GM12878 (cell line): Measurements from ENCODE around the gene EFNA1. TPM values are rescaled to one million over a fixed set of nuclear protein-coding genes. Genes with fewer than 3 reads are reported as not detected.

Experiments used
- ATAC-seq: fragments of 200-7000 bp; cut with Tn5 transposase; 3 replicates; pipeline ENCODE4 v1.9.1; 2020; ENCODE audit warnings: mild to moderate bottlenecking, moderate library complexity
- BruUV-seq: library from RNA; stranded (reverse); fragments of 400-500 nt; replicated peaks from 2 replicates; lab custom pipeline; 2021; lab: Mats Ljungman, UMichigan
- CTCF ChIA-PET: fragments of 300-600 bp; sonication (Branson Sonifier 250); formaldehyde crosslinking; extraction: SDS; loops from one replicate; lab custom pipeline; 2021; ENCODE audit warnings: inconsistent platforms; lab: Yijun Ruan, JAX
- POLR2A ChIA-PET: fragments of 350-600 bp; formaldehyde crosslinking; extraction: SDS; loops from one replicate; lab custom pipeline; 2021; ENCODE audit warnings: inconsistent platforms; lab: Charles Lee
- RAD21 ChIA-PET: fragments of 300-600 bp; sonication (Branson Sonifier 250); formaldehyde crosslinking; loops from one replicate; lab custom pipeline; 2023; ENCODE audit warnings: antibody characterized with exemption; ENCODE audit not compliant: unreplicated experiment; lab: Charles Lee
- SMC1A ChIA-PET: fragments of 300-600 bp; sonication (Branson Sonifier 250); formaldehyde crosslinking; loops from one replicate; lab custom pipeline; 2023; ENCODE audit not compliant: unreplicated experiment, uncharacterized antibody; lab: Charles Lee
- DNase-seq: peaks from one replicate; pipeline ENCODE4 v3.0.0-alpha.2; 2011; ENCODE audit warnings: low read depth, low spot score
- FAIRE-seq: peaks from 3 replicates; lab custom pipeline; 2011; peaks lifted over from hg19 to GRCh38; lab: Jason Lieb, UNC
- H2AFZ ChIP-seq: 2 replicates; pipeline ENCODE4 v1.6.0; 2011; ENCODE audit warnings: low read depth, low read length, control low read depth; ENCODE audit not compliant: control insufficient read depth
- H3K27ac ChIP-seq: 2 replicates; pipeline ENCODE4 v1.5.1; 2011; ENCODE audit warnings: control low read depth; ENCODE audit not compliant: control insufficient read depth, insufficient read depth
- H3K27me3 ChIP-seq, 2 experiments: replicated peaks in 1 of 2; 2 replicates each; pipeline versions ENCODE4 v1.6.0 to v1.6.1; 2011; ENCODE audit warnings: low read length in 1 of 2; ENCODE audit not compliant: control insufficient read depth in 2 of 2, insufficient read depth in 2 of 2
- H3K36me3 ChIP-seq, 2 experiments: 2 replicates each; pipeline ENCODE4 v1.5.1; 2011; ENCODE audit warnings: low read length in 1 of 2; ENCODE audit not compliant: control insufficient read depth in 2 of 2, insufficient read depth in 2 of 2
- H3K4me1 ChIP-seq: 2 replicates; pipeline ENCODE4 v1.6.1; 2011; ENCODE audit warnings: mild to moderate bottlenecking, low read length, moderate library complexity, mixed read lengths; ENCODE audit not compliant: control insufficient read depth, insufficient read depth
- H3K4me2 ChIP-seq: 2 replicates; pipeline ENCODE4 v1.6.0; 2011; ENCODE audit warnings: control low read depth; ENCODE audit not compliant: control insufficient read depth, insufficient read depth
- H3K4me3 ChIP-seq: fragments of 200-600 bp; sonication (generic); 2 replicates; pipeline ENCODE4 v1.5.1; 2016
- H3K79me2 ChIP-seq: 2 replicates; pipeline ENCODE4 v1.6.0; 2011; ENCODE audit warnings: low read length; ENCODE audit not compliant: control insufficient read depth, insufficient read depth
- H3K9ac ChIP-seq: 2 replicates; pipeline ENCODE4 v1.8.0; 2011; ENCODE audit warnings: low read length, control low read depth, mixed read lengths; ENCODE audit not compliant: control insufficient read depth, insufficient read depth
- H3K9me3 ChIP-seq: replicated peaks from 3 replicates; pipeline ENCODE4 v1.5.1; 2011; ENCODE audit warnings: mild to moderate bottlenecking, low read length; ENCODE audit not compliant: control insufficient read depth, insufficient read depth
- H4K20me1 ChIP-seq: 2 replicates; pipeline ENCODE4 v1.6.0; 2011; ENCODE audit not compliant: control insufficient read depth, insufficient read depth
- ATF3 ChIP-seq: IDR thresholded peaks from 2 replicates; pipeline ENCODE4 v1.6.1; 2011; ENCODE audit warnings: low read depth, mild to moderate bottlenecking, low read length, moderate library complexity, borderline replicate concordance; ENCODE audit errors: extremely low read depth
- BCL3 ChIP-seq: IDR thresholded peaks from 2 replicates; pipeline ENCODE4 v1.6.1; 2011; ENCODE audit warnings: borderline replicate concordance, low read depth, mild to moderate bottlenecking, moderate library complexity, low read length; ENCODE audit not compliant: insufficient read depth, poor library complexity, severe bottlenecking
- BRCA1 ChIP-seq: IDR thresholded peaks from 2 replicates; pipeline ENCODE4 v1.6.1; 2011; ENCODE audit warnings: low read depth, low read length, improper control_type of control experiment
- CBFB ChIP-seq: IDR thresholded peaks from 2 replicates; pipeline ENCODE4 v1.6.1; 2016; ENCODE audit warnings: antibody characterized with exemption, low read depth
- ETV6 ChIP-seq, 2 experiments: fragments of 450-650 bp in 1 of 2; IDR thresholded peaks in 1 of 2; conservative IDR thresholded peaks in 1 of 2; 2 replicates each; pipeline ENCODE4 v1.6.1; 2014; ENCODE audit warnings: antibody characterized with exemption in 1 of 2, borderline replicate concordance in 1 of 2, low read depth in 1 of 2, mild to moderate bottlenecking in 1 of 2, moderate library complexity in 1 of 2
- HDAC6 ChIP-seq: fragments of 200-600 bp; sonication (generic); IDR thresholded peaks from one replicate; pipeline ENCODE4 v1.8.0; 2017; ENCODE audit warnings: antibody characterized with exemption; ENCODE audit not compliant: unreplicated experiment
- MXI1 ChIP-seq: fragments of 150-350 bp; IDR thresholded peaks from 2 replicates; pipeline ENCODE4 v1.6.1; 2011; ENCODE audit warnings: low read depth, mild to moderate bottlenecking, inconsistent platforms, low read length, improper control_type of control experiment
- PAX5 ChIP-seq: IDR thresholded peaks from 2 replicates; pipeline ENCODE4 v1.6.1; 2011; ENCODE audit warnings: low read depth, low read length, borderline replicate concordance
- PAX8 ChIP-seq: fragments of 450-650 bp; IDR thresholded peaks from 2 replicates; pipeline ENCODE4 v1.6.1; 2017; ENCODE audit warnings: mild to moderate bottlenecking, moderate library complexity
- RAD51 ChIP-seq: fragments of 450-650 bp; IDR thresholded peaks from 2 replicates; pipeline ENCODE4 v1.6.1; 2016; ENCODE audit warnings: moderate library complexity, mild to moderate bottlenecking, inconsistent platforms
- TAF1 ChIP-seq: IDR thresholded peaks from 2 replicates; pipeline ENCODE4 v1.6.1; 2011; ENCODE audit warnings: mild to moderate bottlenecking, low read depth, low read length, borderline replicate concordance
- USF1 ChIP-seq: IDR thresholded peaks from 2 replicates; pipeline ENCODE4 v1.6.1; 2011; ENCODE audit warnings: borderline replicate concordance, low read depth, mild to moderate bottlenecking, moderate library complexity, mixed read lengths, low read length; ENCODE audit not compliant: insufficient read depth; ENCODE audit errors: extremely low read length
- ZNF207 ChIP-seq: fragments of 450-650 bp; IDR thresholded peaks from 2 replicates; pipeline ENCODE4 v1.6.1; 2014; ENCODE audit warnings: antibody characterized with exemption, mild to moderate bottlenecking, borderline replicate concordance
- WGBS: methylation state at CpG from one replicate; pipeline ENCODE4 v1.1.6; 2016; ENCODE audit warnings: low lambda C conversion rate; ENCODE audit not compliant: insufficient replicate concordance, insufficient coverage; ENCODE audit errors: missing lambda C conversion rate; 5-methylcytosine and 5-hydroxymethylcytosine counted together
- in situ Hi-C: fragments of 300-500 bp; cut with MboI; formaldehyde crosslinking; loops from 9 replicates; pipeline ENCODE4 v1.14.3; 2018; ENCODE audit warnings: mixed read lengths
- intact Hi-C: fragments of 100-400 bp; cut with micrococcal nuclease; formaldehyde crosslinking; loops from one replicate; pipeline ENCODE4 v1.14.2; 2022; ENCODE audit not compliant: unreplicated experiment
- polyA plus RNA-seq, 11 experiments: library from polyadenylated mRNA; depleted of rRNA in 4 of 11; unstranded in 6 of 11; stranded (reverse) in 5 of 11; fragments of >200 nt; fragmentation: Nextera tagmentation in 4 of 11; fragmentation: Illumina TruSeq in 1 of 11; extraction: Ambion mirVana in 4 of 11; extraction: Trizol in 1 of 11; gene quantifications; 1 replicate in 1 of 11; 2 replicates in 10 of 11; pipeline versions ENCODE4 v1.2.1 to v1.2.3, GENCODE V29; 2011 to 2016; ENCODE audit warnings: inconsistent platforms in 2 of 11, missing spikeins in 2 of 11, low read depth in 1 of 11
- total RNA-seq, 4 experiments: library from RNA; depleted of rRNA in 3 of 4; stranded (reverse); fragments of >200 nt in 3 of 4; fragmentation: Illumina TruSeq in 1 of 4; extraction: Trizol in 1 of 4; gene quantifications; 2 replicates each; pipeline versions ENCODE4 v1.2.1 to v1.2.3, GENCODE V29; 2013 to 2021

EFNA1 gene
- total and polyA plus RNA-seq, 10 of the 15 experiments (the other 5 are each of a cell fraction or from before 2014, with no cell fraction given) = 0.13 to 7.5 (median 0.28) TPM; not detected in 5

- no TSS peak for BruUV-seq
- FAIRE-seq = no peak
- H3K4me1 ChIP-seq = peaks cover 14% of the 10 kb centered on the region
- no peaks in the 10 kb centered on the region for H3K9me3 ChIP-seq
- 19% methylated on average over 11 of the region's 11 CpGs for WGBS
- no peak overlapping the region for H3K4me2 ChIP-seq
- ChIA-PET RAD21 (interaction anchor here (1.2 kb wide), 1 partner anchor 42 kb away, joined by 3 read pairs; no protein-coding TSS in a partner anchor), CTCF (interaction anchor here (1.7 to 1.9 kb wide), 2 partner anchors 34 to 47 kb away, joined by 5 to 6 read pairs; partner anchors contain the start of gene KRTCAP2), POLR2A (interaction anchor here (0.6 to 2.3 kb wide), 3 partner anchors 9 to 33 kb away, joined by 3 to 6 read pairs (median 3); no protein-coding TSS in a partner anchor), SMC1A (no interaction called here)
- ATAC-seq = no peak
- H3K27ac ChIP-seq = no peak overlapping the region
- in situ Hi-C loops (no loop called here), intact Hi-C loops (no loop called here)
- peaks cover 14 to 24% of the 10 kb centered on the region in 2 experiments for H3K27me3 ChIP-seq
- no peak overlapping the region for H3K4me3 ChIP-seq
- no peak for DNase-seq
- no peaks in the 10 kb centered on the region for H3K79me2 ChIP-seq
- no peak overlapping the region for H2AFZ ChIP-seq
- TF ChIP-seq BRCA1 (no peak), ATF3 (no peak), CBFB (no peak), ZNF207 (no peak), PAX5 (no peak), USF1 (no peak), TAF1 (no peak), RAD51 (no peak), BCL3 (no peak), PAX8 (no peak), MXI1 (no peak), HDAC6 (no peak), ETV6 (conservative IDR thresholded peaks at IDR 0.05 in 1 of 2, IDR thresholded peaks at IDR 0.05 in 1 of 2; ENCODE audit: borderline replicate concordance in 1 of 2, low read depth in 1 of 2) (no peak)
- H4K20me1 ChIP-seq = no peaks in the 10 kb centered on the region
- H3K36me3 ChIP-seq = no peaks in the 10 kb centered on the region
- no peak overlapping the region for H3K9ac ChIP-seq
These were observed 2.1 kb upstream of the EFNA1 start for GRCh38 chr1:155125511-155125945.
